HG03175 (cell line): Measurements from ENCODE around the gene KCNK1.

Experiments
- ATAC-seq: cut with Tn5 transposase; IDR thresholded peaks from one replicate; pipeline ENCODE4 v1.9.1; 2021; ENCODE audit warnings: mild to moderate bottlenecking, moderate library complexity; ENCODE audit not compliant: unreplicated experiment

KCNK1 gene

GRCh38 chr1:233613252-233614172 lies at the start of gene KCNK1:
KCNK1 (plus strand) TSS chr1:233614106; CDS start chr1:233614172, 66 bp downstream.
- peak; percentile 22 for ATAC-seq

GRCh38 chr1:233565313-233565712 lies 48.6 kb upstream of the KCNK1 start:
- no peak for ATAC-seq

- ATAC-seq = no peak
These were observed 47.0 kb upstream of the KCNK1 start for GRCh38 chr1:233566886-233567285.

- no peak for ATAC-seq
These were observed 44.3 kb upstream of the KCNK1 start for GRCh38 chr1:233569636-233570035.

GRCh38 chr1:233570216-233570615 lies 43.7 kb upstream of the KCNK1 start:
- no peak for ATAC-seq

- no peak for ATAC-seq
These were observed 43.2 kb upstream of the KCNK1 start for GRCh38 chr1:233570706-233571105.

- no peak for ATAC-seq
These were observed 41.0 kb upstream of the KCNK1 start for GRCh38 chr1:233572896-233573295.

- ATAC-seq = no peak
These were observed 38.5 kb upstream of the KCNK1 start for GRCh38 chr1:233575450-233575849.

GRCh38 chr1:233582439-233582838 lies 31.5 kb upstream of the KCNK1 start:
- ATAC-seq = no peak

- no peak for ATAC-seq
These were observed 29.5 kb upstream of the KCNK1 start for GRCh38 chr1:233584376-233584775.

GRCh38 chr1:233584931-233585330 lies 29.0 kb upstream of the KCNK1 start:
- ATAC-seq = no peak

GRCh38 chr1:233586301-233586700 lies 27.6 kb upstream of the KCNK1 start:
- ATAC-seq = no peak

GRCh38 chr1:233587196-233587595 lies 26.7 kb upstream of the KCNK1 start:
- no peak for ATAC-seq

GRCh38 chr1:233587958-233588799 lies 25.7 kb upstream of the KCNK1 start:
- ATAC-seq = no peak

- ATAC-seq = peak; percentile 36
These were observed 16.4 kb upstream of the KCNK1 start for GRCh38 chr1:233597489-233597901.

- peak; percentile 87 for ATAC-seq
These were observed 14.9 kb upstream of the KCNK1 start for GRCh38 chr1:233598891-233599541.

GRCh38 chr1:233599542-233600073 lies 14.3 kb upstream of the KCNK1 start:
- peak; percentile 43 for ATAC-seq

- ATAC-seq = no peak
These were observed 13.4 kb upstream of the KCNK1 start for GRCh38 chr1:233600488-233600887.

- ATAC-seq = no peak
These were observed 10.4 kb upstream of the KCNK1 start for GRCh38 chr1:233603478-233603877.

- ATAC-seq = no peak
These were observed 8.7 kb upstream of the KCNK1 start for GRCh38 chr1:233605205-233605604.

GRCh38 chr1:233606813-233607212 lies 7.1 kb upstream of the KCNK1 start:
- ATAC-seq = no peak
